HG03135 (cell line): Measurements from ENCODE around the gene LRP2.
A peak's percentile ranks its signal among the peaks of the same experiment; 100 is the strongest.

Source experiments
- ATAC-seq: cut with Tn5 transposase; IDR thresholded peaks from one replicate; pipeline ENCODE4 v1.9.1; 2021; ENCODE audit warnings: mild to moderate bottlenecking, moderate library complexity; ENCODE audit not compliant: unreplicated experiment

LRP2 gene

DNA sequence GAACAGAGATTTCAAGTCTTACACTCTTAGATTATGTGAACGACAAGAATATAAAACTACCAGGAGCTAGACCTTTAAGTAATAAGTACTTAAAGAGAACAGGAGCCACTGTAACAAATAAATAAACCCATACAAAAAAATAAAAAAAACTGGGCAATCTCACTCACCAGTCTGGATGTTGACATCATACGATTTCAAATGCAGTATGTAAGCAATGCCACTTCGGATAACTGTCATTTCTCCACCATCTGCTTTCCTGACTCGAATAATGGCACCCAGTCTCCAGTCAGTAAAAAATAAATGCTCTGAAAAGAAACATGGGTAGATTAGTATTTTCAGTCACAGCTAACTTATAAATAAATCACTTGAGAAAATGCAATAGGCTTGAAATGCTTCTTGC, 115.1 kb downstream of the LRP2 start:
- no peak for ATAC-seq

DNA sequence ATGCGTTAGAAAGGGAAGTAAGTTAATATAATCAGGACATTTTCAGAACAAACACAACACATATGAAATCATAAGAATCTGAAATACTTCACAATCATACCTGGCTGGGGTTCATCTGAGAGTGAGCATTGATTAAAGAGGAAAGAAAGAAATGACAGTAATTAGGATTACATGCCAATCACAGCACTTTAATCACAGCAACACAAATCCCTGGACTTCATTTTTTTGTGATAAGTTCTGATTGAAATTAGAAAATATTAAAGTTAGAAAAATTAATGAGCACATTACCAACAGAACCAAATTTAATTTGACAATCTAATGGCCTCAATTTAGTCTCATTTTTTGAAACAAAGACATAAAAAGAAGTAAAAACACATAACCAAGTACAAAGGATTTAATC, 121.9 kb downstream of the LRP2 start:
- no peak for ATAC-seq

DNA sequence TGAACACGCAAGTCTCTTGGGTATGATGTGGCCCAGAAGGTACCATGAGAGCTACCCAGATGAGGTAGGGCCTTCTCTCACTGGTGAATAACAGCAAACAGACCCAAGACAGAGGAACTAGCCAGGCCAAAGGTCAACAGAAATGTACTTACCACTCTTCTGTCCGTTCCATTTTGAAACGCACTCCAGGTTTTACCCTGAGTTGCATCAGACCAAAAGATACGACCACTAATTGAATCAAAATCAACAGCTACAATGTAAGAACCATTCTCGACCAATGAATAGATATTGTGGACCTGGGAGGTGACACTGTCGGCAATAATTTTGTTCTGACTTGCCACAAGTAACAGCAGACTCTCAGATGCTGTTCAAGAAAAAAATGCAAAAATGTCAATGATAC, 124.4 kb downstream of the LRP2 start:
- no peak for ATAC-seq

DNA sequence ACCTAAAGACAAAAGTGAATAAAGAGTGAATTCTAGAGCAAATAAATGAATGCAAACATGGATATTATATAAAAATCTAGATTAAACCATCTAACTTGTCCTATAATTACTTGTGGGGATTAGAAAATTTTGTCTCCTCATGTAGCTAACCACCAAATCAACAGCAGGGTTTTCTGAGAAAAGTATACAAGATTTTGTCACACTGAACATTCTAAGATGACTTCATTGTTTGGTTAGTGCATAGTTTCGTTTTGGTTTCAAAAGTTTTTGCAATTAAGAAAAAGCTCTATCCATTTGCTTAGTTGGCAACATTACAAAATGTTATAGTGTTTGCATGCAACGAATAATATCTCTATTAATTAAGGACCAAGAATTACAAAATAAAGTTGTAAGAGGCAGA, 125.0 kb downstream of the LRP2 start:
- ATAC-seq, result no peak

DNA sequence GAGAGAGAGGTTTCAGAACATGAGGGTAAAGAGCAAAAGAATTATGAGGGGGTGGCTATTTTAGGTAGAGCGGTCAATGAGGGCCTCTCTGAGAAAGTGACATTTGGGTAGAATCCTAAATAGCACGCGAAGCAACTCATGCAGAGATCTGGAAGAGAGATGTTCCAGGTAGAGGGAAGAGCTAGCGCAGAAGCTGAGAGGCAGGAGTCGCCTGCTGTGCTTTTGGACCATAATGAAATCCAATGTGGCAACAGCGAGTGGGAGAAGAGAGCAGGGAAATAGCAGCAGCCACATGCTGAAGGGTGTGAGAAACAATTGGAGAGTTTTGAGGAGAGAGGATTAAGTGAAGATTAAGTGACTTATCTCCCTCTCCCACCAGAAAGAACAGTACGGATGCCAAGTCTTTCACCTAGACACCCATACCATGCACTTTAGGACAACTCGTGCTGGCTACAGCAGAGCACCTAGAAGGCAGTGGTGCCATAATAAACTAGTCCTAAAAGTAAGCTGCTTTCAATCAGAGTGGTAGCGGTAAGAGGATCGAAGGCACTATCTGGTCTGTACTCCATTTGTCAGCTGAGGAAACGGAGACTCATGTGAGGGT, 129.7 kb downstream of the LRP2 start:
- no peak for ATAC-seq

DNA sequence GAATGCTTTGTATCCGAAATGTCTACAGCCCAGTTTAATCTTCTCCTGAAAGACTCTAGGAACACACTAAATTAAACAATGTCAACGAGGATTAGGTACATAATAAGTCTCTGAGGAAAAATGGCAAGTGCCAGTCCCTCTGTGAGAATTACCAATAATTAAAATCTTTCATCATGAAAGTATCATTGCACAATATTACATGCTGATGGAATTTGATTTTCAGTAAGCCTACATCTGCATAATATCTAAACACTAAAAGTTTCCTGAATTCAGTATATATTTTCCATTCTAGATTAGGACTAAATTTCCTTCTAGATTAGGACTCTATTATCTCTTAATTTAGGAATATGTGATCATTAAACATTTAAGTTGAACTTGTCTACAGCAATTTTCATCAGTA, 132.1 kb downstream of the LRP2 start:
- no peak for ATAC-seq

DNA sequence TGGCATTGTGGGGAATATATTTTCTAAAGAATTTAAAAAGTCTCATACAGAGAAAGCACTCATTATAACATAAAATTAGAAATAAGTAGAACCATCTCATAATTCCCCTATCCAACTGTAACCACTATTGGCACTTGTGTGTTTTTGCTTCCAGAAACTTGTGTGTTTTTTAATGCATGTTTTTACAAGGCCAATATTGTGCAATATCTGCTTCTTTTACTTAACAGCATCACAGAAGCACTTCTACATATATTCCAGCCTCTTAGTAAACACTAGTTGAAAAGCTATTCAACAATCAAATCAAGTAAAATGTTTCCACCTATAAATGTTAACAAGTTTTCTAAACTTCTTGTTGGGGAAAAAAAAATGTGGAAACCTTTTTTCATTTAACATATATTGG, 132.7 kb downstream of the LRP2 start:
- no peak for ATAC-seq

DNA sequence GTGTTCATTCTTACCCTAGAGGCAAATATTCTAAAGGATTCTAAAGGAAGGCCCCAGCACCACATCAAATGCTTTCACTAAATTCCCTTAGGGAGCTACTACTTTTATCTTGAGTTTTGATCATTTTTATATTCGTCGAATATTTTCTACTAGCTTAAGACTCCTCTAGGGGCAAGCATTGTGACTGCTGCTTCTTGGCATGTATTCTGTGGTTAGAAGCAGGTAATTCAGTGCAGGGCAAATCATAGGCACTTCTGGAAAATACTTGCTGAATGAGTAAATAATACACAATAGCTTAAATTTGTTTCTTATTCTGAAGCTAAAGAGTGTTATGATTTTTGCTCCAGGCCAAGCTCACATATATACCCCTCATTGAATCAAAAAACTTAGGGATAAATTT, 136.4 kb downstream of the LRP2 start:
- ATAC-seq, result no peak

DNA sequence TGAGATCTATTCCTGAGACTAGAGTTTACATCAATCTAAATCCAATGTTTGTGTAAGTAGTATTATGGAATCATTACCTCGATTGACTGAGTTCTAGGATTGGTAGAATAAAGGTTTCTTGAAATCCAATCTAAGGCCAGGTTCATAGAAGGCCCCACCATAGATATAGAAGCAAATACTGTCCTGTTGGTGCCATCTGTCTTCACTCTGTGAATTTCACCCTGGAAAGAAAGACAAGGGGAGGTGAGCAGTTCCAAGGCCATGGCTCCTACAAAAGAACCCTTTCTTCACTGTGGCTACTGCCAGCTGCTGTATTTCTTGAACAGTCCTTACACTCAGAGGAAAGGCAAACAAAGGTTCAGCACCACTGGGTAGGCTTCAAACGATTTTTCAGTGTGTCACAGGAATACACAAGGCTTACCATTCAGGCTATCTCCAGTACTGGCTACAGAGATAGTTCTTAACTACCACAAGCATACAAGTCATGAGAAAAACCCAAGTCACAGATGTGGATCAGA, 137.0 kb downstream of the LRP2 start:
- ATAC-seq, result no peak

DNA sequence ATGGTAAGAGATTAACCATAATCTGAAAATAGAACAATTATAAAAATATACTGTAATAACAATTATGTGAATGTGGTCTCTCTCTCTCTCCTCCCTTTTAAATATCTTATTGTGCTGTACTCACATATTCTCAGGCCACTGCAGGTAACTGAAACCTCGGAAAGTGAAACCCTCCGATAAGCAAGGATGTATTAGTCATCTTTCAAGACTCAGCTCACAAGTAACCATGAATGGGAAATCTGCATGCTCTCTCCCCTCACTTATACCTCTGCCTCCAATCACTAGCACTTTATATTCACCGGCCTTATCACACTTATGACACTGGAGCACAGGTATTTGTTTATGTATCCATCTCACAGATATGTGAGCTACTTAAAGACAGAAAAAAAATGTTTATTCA, 139.7 kb downstream of the LRP2 start:
- ATAC-seq, result peak; percentile 55

DNA sequence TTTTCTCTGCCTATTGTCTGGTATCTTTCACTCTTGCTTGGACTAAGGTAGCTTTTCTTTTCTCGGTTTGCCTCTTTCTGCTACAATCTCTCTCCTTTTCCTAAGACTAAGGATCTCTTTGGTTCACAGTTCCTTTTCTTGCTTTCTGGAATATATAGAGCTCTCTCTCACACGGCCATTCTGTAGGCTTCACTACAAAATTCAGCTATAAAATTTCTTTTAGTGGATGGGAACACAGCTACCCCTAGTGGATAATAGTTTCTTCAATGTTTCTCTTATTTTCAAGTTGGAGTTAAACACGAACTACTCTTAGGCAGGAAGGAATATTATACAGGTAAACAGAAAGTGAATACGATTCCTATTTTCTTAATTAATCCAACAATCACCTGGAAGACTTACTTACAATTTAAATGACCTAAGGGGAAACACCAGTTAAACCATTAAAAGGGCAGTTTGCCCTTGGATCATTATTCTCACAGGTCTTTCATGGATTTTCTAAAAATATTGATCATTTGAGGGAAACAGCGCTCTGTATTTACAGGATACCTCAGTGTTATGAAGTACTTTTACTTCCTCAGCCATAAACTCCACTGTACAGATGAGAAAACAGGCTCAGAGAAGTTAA, 140.5 kb downstream of the LRP2 start:
- ATAC-seq, result no peak

DNA sequence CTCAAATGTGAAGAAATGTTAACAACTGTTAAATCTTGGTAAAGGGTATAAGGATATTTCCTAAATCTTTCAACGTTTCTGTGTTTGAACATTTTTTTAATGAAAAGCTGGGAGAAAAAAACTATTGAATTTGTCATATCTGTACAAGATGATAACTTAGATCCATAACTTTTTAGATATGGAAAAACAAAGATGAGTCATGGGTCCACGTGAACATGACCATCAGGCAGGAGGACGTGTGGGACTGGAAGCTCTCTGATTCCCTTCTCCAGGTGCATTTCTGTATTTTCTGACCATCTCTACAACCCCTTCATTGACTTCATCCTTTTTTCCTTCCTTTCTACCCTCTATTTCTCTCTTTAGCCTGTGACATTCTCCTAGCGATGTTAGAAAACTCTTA, 151.4 kb downstream of the LRP2 start:
- no peak for ATAC-seq

DNA sequence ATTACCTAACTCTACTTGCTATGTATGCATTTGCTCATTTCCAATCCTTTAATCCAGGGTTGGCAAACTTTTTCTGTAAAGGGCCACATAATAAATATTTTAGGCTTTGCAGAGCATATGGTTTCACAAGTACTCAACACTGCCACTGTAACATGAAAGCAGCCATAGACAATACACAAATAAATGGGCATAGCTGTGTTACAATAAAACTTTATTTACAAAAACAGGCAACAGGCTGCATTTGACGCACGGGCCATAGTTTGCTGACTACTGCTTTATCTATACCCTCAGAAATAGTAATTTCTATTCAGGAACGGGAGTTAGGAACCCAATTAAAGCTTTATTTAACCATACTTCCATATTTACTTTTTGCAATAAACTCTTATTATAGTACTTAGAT, 154.3 kb downstream of the LRP2 start:
- no peak for ATAC-seq

DNA sequence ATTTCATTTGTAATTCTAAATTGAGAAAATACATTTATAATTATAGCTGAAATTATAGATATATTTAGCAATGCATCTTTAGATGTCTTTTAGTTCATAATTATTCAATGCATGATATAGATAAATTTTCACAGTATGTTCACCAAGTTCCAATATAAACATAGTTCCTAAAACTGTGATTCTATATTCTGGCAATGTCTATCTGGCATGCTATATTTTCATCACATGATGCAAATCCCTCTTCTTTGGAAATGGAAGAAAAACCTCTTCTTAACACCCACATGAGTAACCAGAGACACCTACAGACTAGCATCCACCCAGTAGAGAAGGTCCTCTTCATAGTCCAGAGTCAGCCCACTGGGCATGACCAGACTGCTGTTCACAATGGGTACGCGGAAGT, 157.2 kb downstream of the LRP2 start:
- no peak for ATAC-seq

DNA sequence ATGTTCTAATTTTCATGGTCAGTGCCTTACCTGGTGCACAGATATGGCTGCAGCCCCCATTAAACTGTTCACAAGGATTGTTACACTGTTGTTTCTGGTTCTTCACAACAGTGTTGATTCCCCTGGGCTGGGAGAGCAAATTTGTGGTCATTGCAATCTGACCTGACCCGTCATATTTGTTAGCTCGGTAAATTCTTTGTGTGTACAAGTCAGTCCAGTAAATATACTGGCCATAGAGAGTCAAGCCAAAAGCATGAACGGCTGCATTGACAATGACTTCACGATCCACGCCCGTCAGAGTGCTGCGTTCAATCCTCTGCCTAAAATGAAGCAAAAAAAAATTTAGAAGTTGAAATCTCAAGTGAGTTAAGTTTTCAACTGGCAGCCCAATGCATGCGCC, 158.4 kb downstream of the LRP2 start:
- ATAC-seq, result no peak

DNA sequence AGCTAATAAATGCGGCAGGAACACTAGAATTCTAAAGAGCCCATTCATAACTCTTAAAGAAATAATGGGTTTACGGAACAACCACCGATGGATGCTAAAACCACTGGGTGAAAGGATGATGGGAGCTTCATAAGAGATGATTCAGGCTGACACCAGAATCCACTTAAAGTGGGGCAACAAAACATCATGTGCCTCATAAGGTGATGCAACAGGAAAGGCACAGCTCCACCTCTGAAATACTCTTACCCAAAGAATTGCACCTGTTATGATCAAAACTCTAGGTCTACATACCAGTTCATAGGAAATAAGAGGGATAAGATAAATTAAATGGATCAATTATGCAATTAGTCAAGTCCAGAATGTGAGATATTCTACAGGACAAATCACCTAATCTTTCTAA, 161.6 kb downstream of the LRP2 start:
- ATAC-seq, result no peak

DNA sequence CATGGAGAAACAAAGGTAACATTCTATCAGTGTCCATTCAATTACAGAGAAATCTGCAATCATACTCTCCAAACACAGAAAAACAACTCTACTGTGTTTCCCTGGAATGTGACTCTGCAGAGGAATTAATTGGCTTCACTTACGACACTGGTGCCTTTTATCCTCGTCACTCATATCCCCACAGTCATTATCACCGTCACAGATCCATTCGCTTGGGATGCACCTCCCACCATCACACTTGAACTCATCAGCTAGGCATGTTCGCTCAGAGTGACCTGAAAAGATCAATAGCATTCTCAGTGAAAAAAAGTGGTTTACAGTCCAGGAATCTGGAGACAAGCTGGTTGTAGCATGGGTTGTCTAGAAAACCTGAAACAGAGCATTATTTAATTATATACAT, 168.7 kb downstream of the LRP2 start:
- ATAC-seq, result no peak

DNA sequence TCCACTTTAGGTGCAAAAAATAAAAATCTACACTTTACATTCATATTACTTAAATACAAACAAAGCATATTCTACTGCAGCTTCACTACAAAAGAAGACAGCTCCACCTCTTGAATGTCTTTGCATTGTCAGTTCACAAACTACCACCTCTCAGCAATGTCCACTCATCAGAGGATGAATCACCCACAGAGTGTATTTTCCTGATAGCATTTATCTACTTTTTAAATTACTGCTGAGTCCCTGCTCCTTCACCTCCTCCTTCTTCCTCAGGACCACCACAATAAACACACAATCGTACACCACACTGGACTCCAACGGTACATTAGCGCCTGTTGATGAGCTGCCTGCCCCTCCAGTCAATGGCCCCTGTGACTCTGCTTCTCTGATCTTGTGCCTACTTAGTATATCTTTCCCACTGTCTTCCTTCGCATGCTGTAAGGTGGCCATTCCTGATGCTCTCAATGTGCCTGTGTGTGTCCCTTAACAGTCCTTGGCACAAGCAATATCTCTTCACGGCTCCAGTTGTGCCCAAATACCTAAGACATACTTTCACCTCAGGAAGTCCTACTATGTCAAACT, 172.0 kb downstream of the LRP2 start:
- ATAC-seq, result no peak

DNA sequence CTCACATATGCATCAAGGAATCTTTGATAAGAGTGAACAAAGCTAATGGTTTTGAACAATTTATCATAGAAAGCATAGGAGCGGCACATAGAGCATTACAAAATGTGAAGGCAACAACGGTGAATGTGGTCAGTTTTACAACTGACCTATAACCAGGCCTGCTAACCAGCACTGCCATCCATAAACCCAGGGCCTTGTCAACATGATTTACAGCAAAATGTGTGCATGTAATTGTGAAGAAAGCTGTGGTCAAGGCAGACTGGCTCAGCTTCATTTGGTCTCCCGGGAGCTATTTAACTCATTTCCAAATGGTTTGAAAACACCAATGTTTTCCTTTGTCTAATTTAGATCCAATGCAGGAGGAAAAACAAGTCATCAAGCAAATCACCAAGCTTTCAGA, 173.2 kb downstream of the LRP2 start:
- ATAC-seq, result no peak

DNA sequence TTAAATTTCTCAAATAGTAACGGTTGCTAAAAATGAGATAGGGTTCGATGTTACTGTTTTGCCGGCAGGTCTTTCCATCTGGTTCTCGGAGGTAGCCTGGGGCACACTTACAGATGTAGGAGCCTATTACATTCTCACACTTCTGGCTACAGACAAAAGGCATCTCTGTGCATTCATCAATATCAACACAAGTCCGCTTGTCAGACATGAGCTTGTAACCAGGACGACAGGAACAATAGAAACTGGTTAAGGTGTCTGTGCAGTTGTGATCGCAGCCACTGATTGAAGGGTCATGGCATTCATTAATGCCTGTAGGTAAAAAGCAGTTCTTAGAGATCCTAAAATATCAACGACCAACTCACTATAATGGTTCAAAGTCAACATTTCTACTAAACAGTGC, 176.6 kb downstream of the LRP2 start:
- ATAC-seq, result no peak

DNA sequence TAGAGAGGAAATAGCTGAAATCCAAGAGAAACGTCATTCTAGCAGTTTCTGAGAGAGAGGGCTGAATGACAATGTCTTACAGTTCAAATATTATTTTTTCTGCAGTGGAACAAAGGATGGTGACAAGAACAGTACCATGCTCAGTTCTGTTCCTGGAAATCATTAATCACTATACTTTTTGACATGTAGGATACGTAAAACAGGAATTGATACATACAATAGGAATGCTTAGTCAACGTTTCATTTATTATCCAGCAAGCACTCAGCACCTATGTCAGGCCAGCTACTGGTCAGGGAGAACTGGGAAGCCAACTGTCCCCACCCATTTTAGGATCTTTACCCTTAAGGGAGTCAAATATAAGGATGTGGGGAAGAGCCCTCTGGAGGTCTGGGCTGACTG, 178.3 kb downstream of the LRP2 start:
- no peak for ATAC-seq

DNA sequence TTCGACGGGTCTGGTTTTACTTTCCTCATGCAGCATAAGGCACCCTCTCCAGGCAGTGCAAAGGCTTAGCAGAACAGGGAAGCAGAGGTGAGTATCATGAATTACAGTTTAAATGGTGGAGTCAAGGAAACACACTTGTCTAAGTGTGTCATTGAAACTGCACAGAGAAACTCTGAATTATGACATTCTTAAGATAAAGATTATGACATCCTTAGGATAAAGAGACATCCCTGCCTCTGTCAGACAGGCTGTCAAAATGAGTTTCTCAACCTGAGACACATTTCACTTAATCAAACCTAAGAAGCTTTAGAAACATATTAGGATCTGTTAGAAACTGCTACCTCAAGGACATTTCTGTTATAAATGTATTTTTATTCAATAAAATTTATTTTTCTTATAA, 179.8 kb downstream of the LRP2 start:
- ATAC-seq, result no peak
